Endodermal cell (in vitro differentiated cells): Measurements from ENCODE around the gene CCDC87. TPM values are rescaled to one million over a fixed set of nuclear protein-coding genes. Genes with fewer than 3 reads are reported as not detected.

Experiments
- DNase-seq: peaks from one replicate; pipeline ENCODE4 v3.0.0-alpha.2; 2017
- H3K27ac ChIP-seq: 2 replicates; pipeline ENCODE4 v1.5.1; 2013; ENCODE audit warnings: mild to moderate bottlenecking, low read depth, low read length, moderate library complexity
- H3K27me3 ChIP-seq: 2 replicates; pipeline ENCODE4 v1.6.1; 2013; ENCODE audit warnings: mild to moderate bottlenecking, low read length, moderate library complexity; ENCODE audit not compliant: insufficient read depth, control insufficient read depth, poor library complexity, severe bottlenecking
- H3K36me3 ChIP-seq: 2 replicates; pipeline ENCODE4 v1.7.0; 2013; ENCODE audit warnings: mild to moderate bottlenecking, low read length, moderate library complexity; ENCODE audit not compliant: control insufficient read depth, insufficient read depth
- H3K4me1 ChIP-seq: one replicate; pipeline ENCODE4 v1.7.0; 2013; ENCODE audit warnings: low read length; ENCODE audit not compliant: control insufficient read depth, insufficient read depth
- H3K4me3 ChIP-seq: 2 replicates; pipeline ENCODE4 v1.5.1; 2013; ENCODE audit warnings: mild to moderate bottlenecking, low read length, moderate library complexity
- H3K9ac ChIP-seq: 2 replicates; pipeline ENCODE4 v1.6.1; 2013; ENCODE audit warnings: mild to moderate bottlenecking, low read length, moderate library complexity; ENCODE audit not compliant: poor library complexity, severe bottlenecking; ENCODE audit errors: extremely low read depth
- H3K9me3 ChIP-seq: 2 replicates; pipeline ENCODE4 v1.6.1; 2013; ENCODE audit warnings: mild to moderate bottlenecking, low read length, moderate library complexity; ENCODE audit not compliant: control insufficient read depth
- H3K27ac Mint-ChIP-seq: 2 replicates; pipeline ENCODE4 v1.8.0; 2020; ENCODE audit warnings: mixed read lengths
- H3K27me3 Mint-ChIP-seq: 2 replicates; pipeline ENCODE4 v1.8.0; 2021; ENCODE audit warnings: mild to moderate bottlenecking, mixed read lengths; ENCODE audit not compliant: insufficient read depth
- H3K36me3 Mint-ChIP-seq: 2 replicates; pipeline ENCODE4 v1.8.0; 2020; ENCODE audit warnings: low read depth, mixed read lengths
- H3K4me1 Mint-ChIP-seq: 2 replicates; pipeline ENCODE4 v1.8.0; 2020; ENCODE audit warnings: mixed read lengths
- H3K4me3 Mint-ChIP-seq: 2 replicates; pipeline ENCODE4 v1.8.0; 2020; ENCODE audit warnings: mild to moderate bottlenecking, moderate library complexity, mixed read lengths
- H3K9me3 Mint-ChIP-seq: 2 replicates; pipeline ENCODE4 v1.8.0; 2020; ENCODE audit warnings: mild to moderate bottlenecking, mixed read lengths
- CTCF ChIP-seq: fragments of 200-600 bp; sonication (generic); conservative IDR thresholded peaks from 2 replicates; pipeline ENCODE4 v1.5.0; 2021; ENCODE audit warnings: antibody characterized with exemption, mild to moderate bottlenecking
- WGBS, 2 experiments: methylation state at CpG; one replicate each; pipeline versions ENCODE4 v1.1.5 to v1.1.7; 2013; ENCODE audit warnings: missing lambda C conversion rate in 2 of 2, mixed read lengths in 1 of 2; ENCODE audit not compliant: insufficient coverage in 1 of 2, insufficient read length in 1 of 2; 5-methylcytosine and 5-hydroxymethylcytosine counted together
- total RNA-seq, 2 donors: library from RNA; stranded (reverse); fragmentation: NEBNext Ultra II Directional in 1 of 2; extraction: Animal tissue kit (Norgen Biotek cat#: 25700) in 1 of 2; gene quantifications; 2 replicates in 1 of 2; 3 replicates in 1 of 2; pipeline ENCODE4 v1.2.1, GENCODE V29; 2021

Gene CCDC87
- total RNA-seq, 2 donors from 2014 or later = 0.84 to 1.5 TPM

GRCh38 chr11:66624450-66624849 lies 31.6 kb upstream of the CCDC87 start:
- whole genome bisulfite sequencing, 2 experiments = 94 to 96% methylated on average over 14 to 16 of the region's 16 CpGs
- H3K4me1 ChIP-seq = peaks cover 6% of the 10 kb centered on the region
- H3K9ac ChIP-seq = no peak overlapping the region

GRCh38 chr11:66619080-66619554 lies 26.3 kb upstream of the CCDC87 start:
- no peak overlapping the region for H3K27ac ChIP-seq
- no peaks in the 10 kb centered on the region for H3K9me3 Mint-ChIP-seq
- peaks cover 49% of the 10 kb centered on the region for H3K36me3 ChIP-seq
- H3K4me1 Mint-ChIP-seq = peaks cover 32% of the 10 kb centered on the region
- H3K36me3 Mint-ChIP-seq = peaks cover 43% of the 10 kb centered on the region
- peak overlapping the region; percentile 23 for H3K27ac Mint-ChIP-seq
- peak overlapping the region; percentile 94 for H3K4me3 ChIP-seq
- H3K4me3 Mint-ChIP-seq = peak overlapping the region; percentile 99
- peaks cover 6% of the 10 kb centered on the region for H3K4me1 ChIP-seq
- H3K27me3 ChIP-seq = no peaks in the 10 kb centered on the region
- peak overlapping the region; percentile 45 for H3K9ac ChIP-seq
- no peak for DNase-seq
- WGBS, 2 experiments = 89 to 94% methylated on average over 2 to 3 of the region's 4 CpGs
- TF ChIP-seq CTCF = no peak
- H3K27me3 Mint-ChIP-seq = no peaks in the 10 kb centered on the region
- H3K9me3 ChIP-seq = no peaks in the 10 kb centered on the region

More at GRCh38 chr11:66624450-66624849, 31.6 kb upstream of the CCDC87 start:
- H3K36me3 Mint-ChIP-seq = peaks cover 71% of the 10 kb centered on the region
- no peaks in the 10 kb centered on the region for H3K27me3 ChIP-seq
- no peak overlapping the region for H3K4me3 ChIP-seq
- no peak for DNase-seq
- no peak overlapping the region for H3K4me3 Mint-ChIP-seq
- H3K27ac Mint-ChIP-seq = no peak overlapping the region
- no peak for TF ChIP-seq CTCF
- H3K9me3 ChIP-seq = no peaks in the 10 kb centered on the region
- no peaks in the 10 kb centered on the region for H3K27me3 Mint-ChIP-seq
- H3K4me1 Mint-ChIP-seq = peaks cover 15% of the 10 kb centered on the region
- no peak overlapping the region for H3K27ac ChIP-seq
- no peaks in the 10 kb centered on the region for H3K9me3 Mint-ChIP-seq
- peaks cover 85% of the 10 kb centered on the region for H3K36me3 ChIP-seq

- Mint-ChIP-seq H3K4me3 (peak overlapping the region; percentile 99), H3K27me3 (peaks cover 7% of the 10 kb centered on the region), H3K36me3 (peaks cover 29% of the 10 kb centered on the region), H3K27ac (peak overlapping the region; percentile 100), H3K4me1 (peaks cover 23% of the 10 kb centered on the region), H3K9me3 (no peaks in the 10 kb centered on the region)
- H3K9ac ChIP-seq = peak overlapping the region; percentile 97
- H3K36me3 ChIP-seq = peaks cover 31% of the 10 kb centered on the region
- H3K4me3 ChIP-seq = peak overlapping the region; percentile 94
- no peak for TF ChIP-seq CTCF
- WGBS, 2 experiments = 0 to 1% methylated on average over 13 to 35 of the region's 38 CpGs
- H3K9me3 ChIP-seq = no peaks in the 10 kb centered on the region
- H3K27ac ChIP-seq = peak overlapping the region; percentile 92
- no peaks in the 10 kb centered on the region for H3K4me1 ChIP-seq
- no peak for DNase-seq
- H3K27me3 ChIP-seq = peaks cover 4% of the 10 kb centered on the region
Measured at GRCh38 chr11:66617155-66617834, 24.4 kb upstream of the CCDC87 start.
